NCI-H82 (cell line): Measurements from ENCODE around the gene PANK3.
A peak's percentile ranks its signal among the peaks of the same experiment; 100 is the strongest.
"Not testable (repeated sequence)": the region's sequence is repeated elsewhere in the genome, so short reads cannot be mapped to it uniquely, and the experiment has no call there.

Experiments used
- DNase-seq: peaks from one replicate; lab custom pipeline; 2025; lab: John Stamatoyannopoulos, UW

The PANK3 gene

GRCh38 chr5:168578538-168579487, at the start of gene PANK3:
PANK3 (minus strand) TSS chr5:168579368; CDS start chr5:168579283, 85 bp downstream.
- DNase-seq: peak; percentile 78

- DNase-seq: no peak
These were observed 45.7 kb upstream of the PANK3 start for GRCh38 chr5:168624850-168625364.

GRCh38 chr5:168620807-168621206, 41.6 kb upstream of the PANK3 start:
- no peak for DNase-seq

- no peak for DNase-seq
These were observed 35.5 kb upstream of the PANK3 start for GRCh38 chr5:168614661-168615060.

- DNase-seq: no peak
These were observed 34.8 kb upstream of the PANK3 start for GRCh38 chr5:168613996-168614395.

GRCh38 chr5:168613396-168613795, 34.2 kb upstream of the PANK3 start:
- DNase-seq: no peak

GRCh38 chr5:168612996-168613395, 33.8 kb upstream of the PANK3 start:
- DNase-seq: no peak

GRCh38 chr5:168612123-168612522, 33.0 kb upstream of the PANK3 start:
- DNase-seq: no peak

- DNase-seq: no peak
These were observed 32.0 kb upstream of the PANK3 start for GRCh38 chr5:168611165-168611564.

- no peak for DNase-seq
These were observed 30.8 kb upstream of the PANK3 start for GRCh38 chr5:168609806-168610482.

- no peak for DNase-seq
These were observed 29.7 kb upstream of the PANK3 start for GRCh38 chr5:168608821-168609220.

- DNase-seq: no peak
These were observed 29.2 kb upstream of the PANK3 start for GRCh38 chr5:168608386-168608785.

- no peak for DNase-seq
These were observed 28.8 kb upstream of the PANK3 start for GRCh38 chr5:168607946-168608345.

- no peak for DNase-seq
These were observed 27.4 kb upstream of the PANK3 start for GRCh38 chr5:168606562-168606961.

GRCh38 chr5:168604436-168604835, 25.3 kb upstream of the PANK3 start:
- DNase-seq: no peak

GRCh38 chr5:168603746-168604145, 24.6 kb upstream of the PANK3 start:
- no peak for DNase-seq

GRCh38 chr5:168602517-168602916, 23.3 kb upstream of the PANK3 start:
- no peak for DNase-seq

- DNase-seq: no peak
These were observed 22.8 kb upstream of the PANK3 start for GRCh38 chr5:168601972-168602371.

- peak; percentile 61 for DNase-seq
These were observed 21.2 kb upstream of the PANK3 start for GRCh38 chr5:168600409-168600808.

- no peak for DNase-seq
These were observed 20.7 kb upstream of the PANK3 start for GRCh38 chr5:168599826-168600225.

- DNase-seq: no peak
These were observed 19.5 kb upstream of the PANK3 start for GRCh38 chr5:168598639-168599038.

- no peak for DNase-seq
These were observed 17.8 kb upstream of the PANK3 start for GRCh38 chr5:168596927-168597326.

- not testable (repeated sequence) for DNase-seq
These were observed 17.0 kb upstream of the PANK3 start for GRCh38 chr5:168596122-168596521.
